HG03103 (cell line): ENCODE data around the gene FSTL3.

Source experiments
- ATAC-seq: cut with Tn5 transposase; IDR thresholded peaks from one replicate; pipeline ENCODE4 v1.9.1; 2021; ENCODE audit warnings: low read depth; ENCODE audit not compliant: unreplicated experiment

FSTL3 gene

GRCh38 chr19:729965-730668, 53.9 kb downstream of the FSTL3 start:
- ATAC-seq, result no peak

GRCh38 chr19:731000-731399, 54.8 kb downstream of the FSTL3 start:
- no peak for ATAC-seq

GRCh38 chr19:732148-733069, 56.2 kb downstream of the FSTL3 start:
- no peak for ATAC-seq
